HG02798 (cell line): ENCODE data around the gene DAGLA.

ENCODE experiments used
- ATAC-seq: cut with Tn5 transposase; IDR thresholded peaks from one replicate; pipeline ENCODE4 v1.9.1; 2021; ENCODE audit warnings: mild to moderate bottlenecking; ENCODE audit not compliant: unreplicated experiment, poor library complexity

The DAGLA gene

GRCh38 chr11:61793083-61793828 is 113.1 kb downstream of the DAGLA start:
- ATAC-seq, result no peak

GRCh38 chr11:61793829-61794204 is 113.6 kb downstream of the DAGLA start:
- ATAC-seq, result no peak

GRCh38 chr11:61794579-61794978 is 114.4 kb downstream of the DAGLA start:
- no peak for ATAC-seq

- no peak for ATAC-seq
Measured at GRCh38 chr11:61795459-61795858, 115.3 kb downstream of the DAGLA start.

GRCh38 chr11:61795876-61796526 is 115.8 kb downstream of the DAGLA start:
- no peak for ATAC-seq
